H1 (cell line): Measurements from ENCODE around the gene COX7B2. TPM values are rescaled to one million over a fixed set of nuclear protein-coding genes. Genes with fewer than 3 reads are reported as not detected.

ENCODE experiments used
- CTCF ChIA-PET: fragments of 300-600 bp; sonication (Branson Sonifier 250); formaldehyde crosslinking; loops from one replicate; lab custom pipeline; 2021; ENCODE audit not compliant: partially characterized antibody; lab: Charles Lee
- POLR2A ChIA-PET: fragments of 300-600 bp; sonication (Branson Sonifier 250); formaldehyde crosslinking; loops from one replicate; lab custom pipeline; 2021; ENCODE audit warnings: inconsistent platforms; ENCODE audit not compliant: partially characterized antibody; lab: Charles Lee
- DNase-seq, 2 experiments: peaks; one replicate each; pipeline versions ENCODE4 v3.0.0 to v3.0.0-alpha.2; 2010 to 2022; ENCODE audit warnings: low spot score in 2 of 2, low read depth in 1 of 2, mixed read lengths in 1 of 2
- FAIRE-seq: peaks from 2 replicates; lab custom pipeline; 2011; peaks lifted over from hg19 to GRCh38; lab: Jason Lieb, UNC
- H2AFZ ChIP-seq: 2 replicates; pipeline ENCODE4 v1.8.1; 2012; ENCODE audit warnings: low read length, inconsistent platforms
- H2AK5ac ChIP-seq: 2 replicates; pipeline ENCODE4 v1.6.1; 2013; ENCODE audit warnings: low read depth, low read length
- H2BK120ac ChIP-seq: replicated peaks from 2 replicates; pipeline ENCODE3; 2013; ENCODE audit warnings: low read depth, low read length, inconsistent platforms
- H2BK12ac ChIP-seq: 2 replicates; pipeline ENCODE4 v1.6.1; 2013; ENCODE audit warnings: low read depth, low read length
- H2BK15ac ChIP-seq: 2 replicates; pipeline ENCODE4 v1.6.1; 2013; ENCODE audit warnings: low read length
- H2BK20ac ChIP-seq: 2 replicates; pipeline ENCODE4 v1.6.1; 2013; ENCODE audit warnings: low read length
- H2BK5ac ChIP-seq: 2 replicates; pipeline ENCODE4 v1.6.1; 2013; ENCODE audit warnings: low read depth, low read length
- H3K14ac ChIP-seq: 2 replicates; pipeline ENCODE4 v1.6.1; 2013; ENCODE audit warnings: inconsistent platforms; ENCODE audit not compliant: insufficient read length
- H3K18ac ChIP-seq: 2 replicates; pipeline ENCODE4 v1.6.1; 2013; ENCODE audit warnings: low read length; ENCODE audit errors: extremely low read depth
- H3K23ac ChIP-seq: 2 replicates; pipeline ENCODE4 v1.6.1; 2013; ENCODE audit warnings: inconsistent platforms; ENCODE audit not compliant: insufficient read length
- H3K23me2 ChIP-seq: 2 replicates; pipeline ENCODE4 v1.6.1; 2013; ENCODE audit warnings: low read depth, low read length
- H3K27ac ChIP-seq: 2 replicates; pipeline ENCODE4 v1.6.1; 2011; ENCODE audit warnings: low read depth, low read length, inconsistent platforms
- H3K27me3 ChIP-seq, 4 experiments: replicated peaks in 1 of 4; 1 replicate in 1 of 4; 2 replicates in 3 of 4; pipeline versions ENCODE4 v1.6.1 to v1.8.1; 2011 to 2013; ENCODE audit warnings: low read length in 3 of 4, mild to moderate bottlenecking in 3 of 4, inconsistent platforms in 2 of 4, mixed read lengths in 2 of 4, moderate library complexity in 1 of 4; ENCODE audit not compliant: control insufficient read depth in 3 of 4, insufficient read depth in 3 of 4; ENCODE audit errors: extremely low read depth in 1 of 4
- H3K36me3 ChIP-seq, 4 experiments: 2 replicates each; pipeline versions ENCODE4 v1.6.1 to v1.8.1; 2011 to 2013; ENCODE audit warnings: mild to moderate bottlenecking in 4 of 4, low read length in 3 of 4, moderate library complexity in 2 of 4, control low read depth in 1 of 4, inconsistent platforms in 1 of 4; ENCODE audit not compliant: insufficient read depth in 4 of 4, control insufficient read depth in 2 of 4
- H3K4ac ChIP-seq: replicated peaks from 2 replicates; pipeline ENCODE3; 2013; ENCODE audit warnings: low read length, low read depth, mixed read lengths, inconsistent platforms; ENCODE audit not compliant: insufficient read length
- H3K4me1 ChIP-seq, 4 experiments: replicated peaks in 1 of 4; 1 replicate in 1 of 4; 2 replicates in 3 of 4; pipeline versions ENCODE4 v1.6.1 to v1.8.1; 2011 to 2013; ENCODE audit warnings: low read length in 3 of 4, inconsistent platforms in 2 of 4, mixed read lengths in 1 of 4; ENCODE audit not compliant: insufficient read depth in 4 of 4, control insufficient read depth in 3 of 4
- H3K4me2 ChIP-seq, 2 experiments: 2 replicates each; pipeline versions ENCODE4 v1.6.1 to v1.8.1; 2011 to 2013; ENCODE audit warnings: low read depth in 2 of 2, low read length in 2 of 2, control low read depth in 1 of 2, inconsistent platforms in 1 of 2, mild to moderate bottlenecking in 1 of 2; ENCODE audit not compliant: insufficient read depth in 1 of 2
- H3K4me3 ChIP-seq, 4 experiments: fragments of 200-600, 300-600 bp in 1 of 4; sonication (generic), shearing (Covaris generic), sonication (Bioruptor Twin) in 1 of 4; 2 replicates each; pipeline versions ENCODE4 v1.5.1 to v1.8.1; 2011 to 2016; ENCODE audit warnings: low read length in 4 of 4, low read depth in 3 of 4, control low read depth in 2 of 4, inconsistent platforms in 2 of 4, mild to moderate bottlenecking in 2 of 4, mixed read lengths in 1 of 4, moderate library complexity in 1 of 4; ENCODE audit not compliant: insufficient read depth in 2 of 4; ENCODE audit errors: extremely low read depth in 1 of 4
- H3K56ac ChIP-seq: replicated peaks from 2 replicates; pipeline ENCODE3; 2013; ENCODE audit warnings: low read depth, mild to moderate bottlenecking, mixed read lengths, low read length, inconsistent platforms; ENCODE audit not compliant: insufficient read length
- H3K79me1 ChIP-seq: 2 replicates; pipeline ENCODE4 v1.6.1; 2013; ENCODE audit warnings: low read depth, low read length, control low read depth
- H3K79me2 ChIP-seq, 2 experiments: 2 replicates each; pipeline versions ENCODE4 v1.6.1 to v1.8.1; 2012 to 2013; ENCODE audit warnings: low read length in 2 of 2, mild to moderate bottlenecking in 2 of 2, inconsistent platforms in 1 of 2; ENCODE audit not compliant: insufficient read depth in 2 of 2, control insufficient read depth in 1 of 2
- H3K9ac ChIP-seq, 4 experiments: replicated peaks in 1 of 4; 1 replicate in 1 of 4; 2 replicates in 3 of 4; pipeline versions ENCODE4 v1.6.1 to v1.8.1; 2011 to 2013; ENCODE audit warnings: low read depth in 3 of 4, low read length in 3 of 4, control low read depth in 2 of 4, mild to moderate bottlenecking in 2 of 4, moderate library complexity in 2 of 4, inconsistent platforms in 1 of 4; ENCODE audit errors: extremely low read depth in 1 of 4
- H3K9me3 ChIP-seq, 2 experiments: 2 replicates each; pipeline versions ENCODE4 v1.6.1 to v1.8.1; 2012 to 2013; ENCODE audit warnings: mild to moderate bottlenecking in 2 of 2, moderate library complexity in 2 of 2, control low read depth in 1 of 2, inconsistent platforms in 1 of 2, low read depth in 1 of 2, low read length in 1 of 2, mixed read lengths in 1 of 2; ENCODE audit not compliant: insufficient read depth in 2 of 2
- H4K20me1 ChIP-seq, 2 experiments: replicated peaks in 1 of 2; 2 replicates each; pipeline versions ENCODE3 to v1.8.1; 2011 to 2013; ENCODE audit warnings: inconsistent platforms in 2 of 2, low read length in 2 of 2, mild to moderate bottlenecking in 1 of 2; ENCODE audit not compliant: insufficient read depth in 2 of 2, control insufficient read depth in 1 of 2
- H4K5ac ChIP-seq: 2 replicates; pipeline ENCODE4 v1.6.1; 2013; ENCODE audit warnings: low read length, low read depth, mixed read lengths, inconsistent platforms; ENCODE audit not compliant: insufficient read length
- H4K8ac ChIP-seq: 2 replicates; pipeline ENCODE4 v1.8.0; 2013; ENCODE audit warnings: mild to moderate bottlenecking, moderate library complexity, low read length, inconsistent platforms; ENCODE audit not compliant: insufficient read depth; ENCODE audit errors: extremely low read depth
- H4K91ac ChIP-seq: replicated peaks from 2 replicates; pipeline ENCODE3; 2013; ENCODE audit warnings: low read length, mixed read lengths, inconsistent platforms; ENCODE audit not compliant: insufficient read length
- CHD1 ChIP-seq: IDR thresholded peaks from 2 replicates; pipeline ENCODE4 v1.6.1; 2012; ENCODE audit warnings: low read depth, low read length, improper control_type of control experiment
- TCF12 ChIP-seq: IDR thresholded peaks from 2 replicates; pipeline ENCODE4 v1.6.1; 2011; ENCODE audit warnings: low read depth, mild to moderate bottlenecking, low read length
- WGBS, 2 experiments: shearing (Covaris generic) in 1 of 2; methylation state at CpG; one replicate each; pipeline versions ENCODE4 v1.1.6 to v1.1.7; 2013 to 2015; ENCODE audit warnings: low lambda C conversion rate in 2 of 2, mixed read lengths in 2 of 2, inconsistent platforms in 1 of 2, low coverage in 1 of 2, missing lambda C conversion rate in 1 of 2; ENCODE audit not compliant: insufficient replicate concordance in 2 of 2, insufficient coverage in 1 of 2, insufficient read length in 1 of 2; ENCODE audit errors: extremely low coverage in 1 of 2, missing lambda C conversion rate in 1 of 2; 5-methylcytosine and 5-hydroxymethylcytosine counted together
- polyA plus RNA-seq, 7 experiments: library from polyadenylated mRNA; depleted of rRNA in 3 of 7; stranded (reverse) in 5 of 7; unstranded in 2 of 7; fragments of >200 nt in 5 of 7; fragments of 200-250 nt in 2 of 7; gene quantifications; 1 replicate in 5 of 7; 2 replicates in 1 of 7; 4 replicates in 1 of 7; pipeline versions ENCODE4 v1.2.1 to v1.2.3, GENCODE V29; 2011 to 2013; ENCODE audit warnings: missing spikeins in 2 of 7, mixed read lengths in 2 of 7
- total RNA-seq: library from RNA; stranded (reverse); fragmentation: NEBNext Ultra II Directional; extraction: Animal tissue kit (Norgen Biotek cat#: 25700); gene quantifications from 2 replicates; pipeline ENCODE4 v1.2.1, GENCODE V29; 2021

Gene COX7B2
- total and polyA plus RNA-seq, 2 of the 8 experiments (the other 6 are each of a cell fraction or from before 2014, with no cell fraction given) = not detected

GRCh38 chr4:46947541-46947940 lies 38.5 kb upstream of the COX7B2 start:
- Histone ChIP-seq H2BK5ac (no peak overlapping the region), H3K27me3 (no peaks in the 10 kb centered on the region), H3K4me3 (no peak overlapping the region), H3K4ac (no peak overlapping the region), H2AFZ (no peak overlapping the region; the same call in 1 of the 2 replicates), H3K23me2 (no peaks in the 10 kb centered on the region), H3K79me1 (no peaks in the 10 kb centered on the region), H4K20me1 (no peaks in the 10 kb centered on the region), H3K14ac (no peak overlapping the region), H3K79me2 (no peaks in the 10 kb centered on the region), H4K91ac (no peak overlapping the region), H2BK12ac (no peak overlapping the region; the same call in 1 of the 2 replicates), H3K56ac (no peak overlapping the region), H3K23ac (no peak overlapping the region), H3K27ac (no peak overlapping the region), H3K18ac (no peak overlapping the region), H3K36me3 (no peaks in the 10 kb centered on the region), H4K5ac (no peak overlapping the region), H4K8ac (no peak overlapping the region), H3K4me1 (no peaks in the 10 kb centered on the region), H3K9ac (no peak overlapping the region), H3K9me3 (no peaks in the 10 kb centered on the region), H2AK5ac (no peak overlapping the region), H2BK20ac (no peak overlapping the region), H2BK120ac (no peak overlapping the region), H2BK15ac (no peak overlapping the region), H3K4me2 (no peak overlapping the region)
- ChIA-PET POLR2A (no interaction called here), CTCF (no interaction called here)
- TF ChIP-seq TCF12 (no peak), CHD1 (no peak)
- FAIRE-seq (no peak), DNase-seq (no peak)
- WGBS, 2 experiments = 94% methylated on average over 2 of the region's 2 CpGs; no CpG with 5 or more reads in 1 of the 2 experiments
